ENCODE results near the gene IGFBP6.

Gene IGFBP6

DNA sequence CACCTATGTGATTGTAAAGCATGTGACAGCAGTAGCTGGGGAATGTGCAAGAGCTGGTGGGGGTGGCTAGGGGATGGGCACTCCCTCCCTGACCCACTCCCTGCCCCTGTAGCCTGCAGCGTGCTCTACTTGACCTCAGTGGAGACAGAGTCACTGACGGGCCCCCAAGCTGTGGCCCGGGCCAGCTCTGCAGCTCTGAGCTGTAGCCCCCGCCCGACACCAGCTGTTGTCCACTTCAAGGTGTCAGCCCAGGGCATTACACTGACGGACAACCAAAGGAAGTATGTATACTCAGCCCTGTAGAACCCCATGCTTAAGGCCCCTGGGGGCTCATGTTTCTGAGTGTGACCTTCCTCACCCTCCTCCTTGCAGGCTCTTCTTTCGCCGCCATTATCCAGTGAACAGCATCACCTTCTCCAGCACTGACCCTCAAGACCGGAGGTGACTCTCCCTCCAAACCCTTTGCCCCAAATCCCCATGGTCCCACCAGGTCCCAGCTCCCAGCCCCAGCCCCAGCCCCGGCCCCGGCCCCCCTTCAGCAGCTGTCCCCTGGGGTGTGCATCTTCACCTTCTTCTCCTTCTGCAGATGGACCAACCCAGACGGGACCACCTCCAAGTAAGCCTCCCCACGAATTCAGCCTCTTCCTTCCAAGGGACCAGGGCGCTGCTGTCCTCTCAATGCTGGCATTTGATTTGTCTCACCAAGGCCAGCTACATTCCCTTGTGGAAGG, 34.3 kb upstream of the IGFBP6 start:
- DNase-seq, result no peak
- TF ChIP-seq GATA1 (IDR thresholded peaks at IDR 0.05; ENCODE audit: low read depth, low read length) (no peak), POLR2A (IDR thresholded peaks at IDR 0.05; ENCODE audit: low read length) (no peak)

DNA sequence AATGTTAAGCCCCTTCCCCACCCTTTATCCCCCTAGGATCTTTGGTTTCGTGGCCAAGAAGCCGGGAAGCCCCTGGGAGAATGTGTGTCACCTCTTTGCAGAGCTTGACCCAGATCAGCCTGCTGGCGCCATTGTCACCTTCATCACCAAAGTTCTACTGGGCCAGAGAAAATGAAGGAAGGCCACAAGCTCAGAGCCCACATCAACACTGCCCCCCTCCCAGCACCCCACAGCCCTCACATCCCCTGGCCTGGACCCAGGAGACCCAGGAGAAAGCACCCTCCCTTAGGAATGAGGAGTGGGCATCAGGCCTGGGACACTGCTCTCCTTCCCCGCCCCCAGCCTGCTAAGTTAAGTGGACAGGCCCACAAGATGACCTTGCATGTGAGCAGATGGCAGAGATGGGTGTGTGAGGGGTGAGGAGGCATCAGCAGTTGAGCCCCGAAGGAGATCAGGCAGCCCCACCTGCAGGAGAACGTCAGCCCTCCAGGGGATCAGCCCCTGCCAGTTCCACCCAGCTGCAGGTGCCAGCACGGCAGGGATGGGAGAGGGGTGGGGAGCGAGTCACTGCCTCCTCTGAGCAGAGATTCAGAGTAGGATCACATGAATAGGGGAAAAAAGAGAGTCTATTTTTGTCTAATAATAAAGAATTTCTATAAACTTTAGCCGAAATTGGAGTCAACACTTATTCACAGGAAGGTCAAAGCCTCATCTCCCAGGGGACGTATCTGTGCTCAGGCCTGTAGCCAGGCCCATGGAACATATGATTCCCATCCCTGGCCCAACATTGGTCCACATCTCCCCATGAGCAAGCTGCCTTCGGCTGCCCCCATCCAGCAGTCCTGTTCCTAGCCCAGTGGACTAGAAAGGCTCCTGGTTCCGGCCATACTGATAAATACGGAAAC, 33.5 kb upstream of the IGFBP6 start:
- DNase-seq, result no peak
- no peak for TF ChIP-seq GATA1 (IDR thresholded peaks at IDR 0.05; ENCODE audit: low read depth, low read length)
- TF ChIP-seq POLR2A (IDR thresholded peaks at IDR 0.05; ENCODE audit: low read length), result no peak

DNA sequence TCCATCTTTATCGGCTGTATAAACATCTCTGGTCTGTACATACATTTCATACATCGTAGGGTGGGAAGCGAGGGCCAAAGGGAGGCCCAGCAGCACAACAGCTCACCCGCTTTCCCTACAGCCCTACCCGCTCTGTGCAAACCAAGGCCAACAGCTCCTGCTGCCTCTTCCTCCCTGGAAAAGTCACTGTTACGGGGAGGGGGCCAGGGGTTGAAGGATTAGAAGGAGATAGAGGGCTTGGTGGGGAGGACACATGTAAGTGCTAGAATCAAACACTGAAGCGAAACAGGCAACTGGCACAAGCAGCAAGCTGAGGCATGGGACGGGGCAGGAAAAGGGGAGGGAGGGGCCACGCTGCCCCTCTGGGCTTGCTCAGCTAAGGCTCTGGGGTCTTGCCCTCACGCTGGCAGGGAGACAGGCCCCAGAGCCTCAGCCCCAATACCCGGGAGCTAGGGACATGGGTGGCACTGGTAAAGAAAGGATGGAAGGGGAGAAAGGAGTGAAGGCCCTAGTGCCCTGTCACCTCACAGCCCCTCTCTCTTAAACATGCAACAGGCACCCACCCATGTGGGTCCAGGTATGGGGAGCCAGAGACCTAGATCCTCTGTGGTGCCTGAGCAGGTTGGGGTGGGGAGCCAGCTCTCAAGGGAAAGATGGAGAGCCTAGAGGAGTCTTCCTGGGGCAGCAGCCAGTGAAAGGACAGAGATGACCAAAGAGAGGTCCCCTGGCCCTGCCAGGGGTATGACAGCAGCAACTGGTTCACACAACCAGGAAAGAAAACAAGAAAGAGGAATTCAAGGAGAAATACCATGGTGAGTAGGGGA, 32.6 kb upstream of the IGFBP6 start:
- DNase-seq, result no peak
- TF ChIP-seq GATA1 (IDR thresholded peaks at IDR 0.05; ENCODE audit: low read depth, low read length) (no peak), POLR2A (IDR thresholded peaks at IDR 0.05; ENCODE audit: low read length) (no peak)

DNA sequence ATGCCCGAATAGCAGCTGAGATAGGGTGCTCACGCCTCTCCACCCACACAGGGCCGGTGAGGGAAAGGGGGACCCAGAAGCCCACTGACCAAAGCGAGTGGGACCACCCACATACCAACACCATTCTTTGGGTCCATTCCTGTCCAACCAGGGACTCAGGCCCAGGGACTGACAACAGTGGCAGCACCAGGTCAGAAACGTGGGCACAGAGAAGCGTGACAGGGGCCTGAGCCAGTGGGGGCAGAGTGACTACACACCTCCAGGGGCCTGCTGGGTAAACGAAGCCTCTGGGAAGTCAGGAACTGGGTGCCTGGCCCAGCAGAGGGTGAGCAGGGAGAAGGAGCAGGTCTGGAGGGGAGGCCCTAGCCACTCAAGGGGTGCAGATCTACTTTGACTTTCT, 32.0 kb upstream of the IGFBP6 start:
- no peak for DNase-seq
- no peak for TF ChIP-seq GATA1 (IDR thresholded peaks at IDR 0.05; ENCODE audit: low read depth, low read length)
- no peak for TF ChIP-seq POLR2A (IDR thresholded peaks at IDR 0.05; ENCODE audit: low read length)

DNA sequence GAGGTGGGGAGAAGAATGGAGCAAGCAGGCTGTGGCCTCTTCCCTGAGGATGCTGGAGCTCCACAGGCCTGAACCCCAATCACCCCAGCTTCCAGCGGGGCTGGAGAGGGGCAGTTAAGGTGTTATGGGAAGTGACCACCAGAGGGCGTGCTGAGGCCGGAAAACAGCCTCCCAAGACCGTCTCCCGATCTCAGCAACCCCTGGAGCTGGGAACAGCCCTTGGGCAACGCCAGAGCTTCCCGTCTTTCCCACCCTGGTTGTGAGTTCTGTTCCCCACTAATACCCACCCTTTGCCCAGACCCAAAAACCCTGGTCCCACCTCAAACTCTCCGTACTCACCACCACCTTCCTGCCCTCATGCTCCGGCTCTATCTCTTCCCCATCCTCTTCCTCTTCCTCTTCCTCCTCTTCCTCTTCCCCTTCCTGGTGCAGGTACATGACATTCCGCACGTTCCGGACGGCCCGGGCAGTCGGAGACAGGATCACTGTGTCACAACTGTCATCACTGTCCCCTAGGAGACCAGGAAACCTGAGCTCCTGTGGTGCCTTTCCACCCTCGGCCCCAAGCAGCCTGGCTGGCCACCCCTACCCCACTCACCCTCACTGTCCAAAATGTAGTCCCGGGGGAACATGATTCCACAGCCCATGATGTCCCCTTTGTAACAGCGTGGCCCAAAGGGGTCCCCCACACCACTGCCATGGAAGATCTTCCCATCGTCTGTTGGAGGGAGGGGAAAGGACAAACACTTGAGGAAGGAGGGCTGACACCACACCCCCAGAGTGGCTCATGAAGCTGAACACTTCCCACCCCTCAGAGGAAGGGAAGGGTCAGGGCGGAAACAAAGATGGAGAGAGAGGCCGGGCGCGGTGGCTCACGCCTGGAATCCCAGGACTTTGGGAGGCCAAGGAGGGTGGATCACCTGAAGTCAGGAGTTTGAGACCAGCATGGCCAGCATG, 31.2 kb upstream of the IGFBP6 start:
- no peak for TF ChIP-seq GATA1 (IDR thresholded peaks at IDR 0.05; ENCODE audit: low read depth, low read length)
- DNase-seq, result peak; percentile 64 to 87

DNA sequence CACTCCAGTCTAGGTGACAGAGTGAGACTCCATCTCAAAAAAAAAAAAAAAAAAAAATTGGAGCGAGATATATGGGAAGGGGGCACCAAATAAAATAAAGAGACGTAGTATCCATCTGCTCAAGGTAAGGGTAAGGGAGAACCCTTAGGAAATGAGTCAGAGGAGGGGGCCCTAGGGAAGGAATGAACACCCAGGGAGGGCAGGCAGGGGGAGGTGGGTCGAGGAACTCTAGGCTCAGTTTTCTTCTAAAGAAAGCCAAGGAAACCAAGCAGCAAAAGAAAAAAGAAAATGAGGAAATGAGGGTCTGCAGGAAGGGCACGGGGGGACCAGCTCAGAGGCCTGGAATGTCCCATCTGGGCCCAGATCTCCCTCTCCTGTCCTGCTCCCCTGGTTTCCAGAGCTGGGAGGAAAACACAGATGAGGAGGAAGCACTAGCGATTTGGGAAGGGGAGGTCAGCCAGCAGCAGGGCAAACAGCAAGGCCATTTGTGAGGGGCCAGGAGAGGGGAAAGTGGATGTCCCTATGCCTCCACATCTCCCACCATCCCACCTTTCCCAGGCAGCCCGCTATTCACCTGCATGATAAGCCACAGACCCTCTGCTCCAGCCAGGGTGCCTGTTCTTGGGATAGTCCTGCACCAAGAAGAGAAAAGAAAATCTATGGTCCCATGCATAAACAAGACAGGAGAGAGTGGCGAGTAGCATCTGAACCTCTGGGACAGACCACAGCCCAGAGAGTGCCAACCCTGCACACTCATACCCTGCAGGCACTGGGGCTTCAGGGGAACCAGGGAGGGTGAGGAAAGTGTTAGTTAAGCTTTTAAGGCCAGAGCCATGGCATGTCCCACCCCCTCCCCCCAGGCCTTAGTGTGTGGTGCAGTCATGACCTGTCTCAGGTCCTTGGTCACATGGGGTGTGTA, 30.1 kb upstream of the IGFBP6 start:
- TF ChIP-seq POLR2A (IDR thresholded peaks at IDR 0.05; ENCODE audit: low read length), result no peak
- no peak for TF ChIP-seq GATA1 (IDR thresholded peaks at IDR 0.05; ENCODE audit: low read depth, low read length)
- DNase-seq, result no peak

DNA sequence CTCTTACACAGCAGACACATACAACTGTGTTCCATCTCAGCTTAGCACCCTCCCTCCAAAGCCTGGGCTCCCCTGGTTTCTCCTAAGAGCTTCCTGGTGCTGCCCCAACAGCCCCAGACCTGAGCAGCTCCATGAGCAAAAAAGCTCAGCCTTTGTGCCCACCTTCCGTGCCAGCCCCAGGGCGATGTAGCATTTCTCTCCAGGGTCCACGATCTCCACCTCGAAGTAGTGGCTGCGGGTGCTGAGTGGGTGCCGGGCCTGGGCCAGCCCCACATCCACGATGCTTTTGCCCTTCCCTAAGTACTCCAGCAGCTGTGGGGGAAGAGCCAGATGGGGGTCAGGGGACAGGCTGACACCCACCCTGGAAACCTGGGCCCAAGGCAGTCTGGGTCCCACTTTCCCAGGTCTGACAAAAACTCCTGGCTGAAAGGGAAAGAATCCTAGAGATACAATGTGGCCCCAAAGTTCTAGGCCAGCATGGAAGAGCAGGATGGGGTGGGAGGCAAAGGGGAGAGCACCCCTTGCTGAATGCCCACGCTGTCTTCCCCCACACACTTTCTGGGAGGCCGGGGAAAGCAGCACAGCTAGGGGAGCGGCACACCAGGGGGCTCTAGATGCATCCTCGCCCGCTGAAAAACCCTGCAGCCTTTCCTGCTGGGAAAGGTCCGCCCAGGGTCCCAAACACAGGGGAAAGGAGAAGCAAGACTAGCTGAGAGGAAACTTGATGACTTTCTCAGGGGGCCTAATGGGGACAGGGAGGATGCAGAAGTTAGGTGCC, 29.3 kb upstream of the IGFBP6 start:
- no peak for TF ChIP-seq POLR2A (IDR thresholded peaks at IDR 0.05; ENCODE audit: low read length)
- TF ChIP-seq GATA1 (IDR thresholded peaks at IDR 0.05; ENCODE audit: low read depth, low read length), result no peak
- no peak for DNase-seq

DNA sequence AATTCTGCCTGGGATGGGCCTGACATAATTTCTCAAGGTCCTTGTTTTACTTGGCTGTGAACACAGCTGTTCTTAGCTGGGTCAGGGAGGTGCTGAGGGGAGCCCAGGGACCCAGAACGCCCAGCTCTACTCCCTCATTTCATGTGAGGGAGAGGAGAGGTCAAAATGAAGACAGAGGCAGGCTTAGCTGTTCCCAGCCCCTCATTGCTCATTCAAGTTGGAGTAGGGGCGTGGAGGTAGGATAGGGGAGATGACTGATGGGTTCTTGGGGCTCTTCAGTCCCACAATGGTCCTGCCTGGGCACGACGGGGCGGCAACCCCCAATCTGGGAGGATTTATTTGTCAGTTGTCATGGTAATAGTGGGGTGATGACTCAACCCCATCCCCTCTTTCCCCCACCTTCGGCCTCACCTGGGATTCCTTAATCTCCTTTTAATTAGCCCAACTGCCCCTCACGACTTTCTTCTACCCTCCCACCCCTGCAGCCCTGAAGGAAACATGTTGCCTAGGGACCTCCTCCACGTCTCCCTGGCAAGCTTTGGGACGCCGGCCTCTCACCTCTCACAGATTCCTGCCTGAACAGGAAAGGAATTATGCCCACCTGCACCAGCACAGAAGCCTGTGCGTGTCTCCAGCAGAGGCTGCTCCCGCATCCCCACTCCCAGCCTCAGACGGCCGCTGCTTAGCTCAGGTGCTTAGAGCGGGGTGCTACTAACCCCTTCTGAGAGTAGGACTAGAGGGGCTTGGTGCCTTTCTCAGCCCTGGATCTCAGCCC, 28.5 kb upstream of the IGFBP6 start:
- DNase-seq, result no peak
- TF ChIP-seq GATA1 (IDR thresholded peaks at IDR 0.05; ENCODE audit: low read depth, low read length) (no peak), POLR2A (IDR thresholded peaks at IDR 0.05; ENCODE audit: low read length) (no peak)

DNA sequence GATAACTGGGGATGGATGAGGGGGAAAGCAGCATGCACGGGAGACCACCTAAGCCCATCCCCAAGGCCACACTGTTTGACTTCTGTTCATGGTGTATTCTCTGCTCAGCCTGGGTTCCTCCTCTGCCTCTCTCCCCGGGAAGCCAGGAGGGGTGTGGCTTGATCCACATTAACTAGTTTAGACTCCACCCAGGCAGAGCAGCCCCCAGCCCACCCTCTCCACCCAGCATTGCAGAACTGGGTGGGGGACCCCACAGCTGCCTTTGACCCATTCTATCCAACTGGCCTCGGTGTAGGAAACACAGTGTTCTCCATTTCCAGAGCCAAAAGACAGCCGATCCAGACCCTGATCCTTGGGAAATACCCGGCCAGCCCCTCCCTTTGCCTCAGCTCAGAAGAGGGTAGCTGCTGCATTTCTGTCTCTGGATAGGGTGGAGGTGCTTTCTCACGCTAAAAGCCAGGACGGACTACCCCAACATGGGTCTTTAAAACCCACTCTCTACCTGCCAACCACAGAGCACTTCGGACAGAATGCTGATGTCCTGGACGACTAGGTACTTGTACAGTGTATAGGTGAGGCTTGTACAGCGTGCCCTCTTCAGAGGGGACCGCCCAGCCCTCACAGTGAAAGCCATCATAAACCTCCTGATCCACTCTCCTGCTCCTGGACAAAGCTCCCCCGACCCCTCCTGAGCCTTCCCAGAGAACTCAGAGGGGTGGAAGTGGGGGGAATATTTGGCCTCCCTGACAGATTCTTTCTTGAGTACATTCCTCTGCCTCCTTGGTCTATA, 27.7 kb upstream of the IGFBP6 start:
- no peak for DNase-seq
- no peak for TF ChIP-seq GATA1 (IDR thresholded peaks at IDR 0.05; ENCODE audit: low read depth, low read length)
- TF ChIP-seq POLR2A (IDR thresholded peaks at IDR 0.05; ENCODE audit: low read length), result no peak

DNA sequence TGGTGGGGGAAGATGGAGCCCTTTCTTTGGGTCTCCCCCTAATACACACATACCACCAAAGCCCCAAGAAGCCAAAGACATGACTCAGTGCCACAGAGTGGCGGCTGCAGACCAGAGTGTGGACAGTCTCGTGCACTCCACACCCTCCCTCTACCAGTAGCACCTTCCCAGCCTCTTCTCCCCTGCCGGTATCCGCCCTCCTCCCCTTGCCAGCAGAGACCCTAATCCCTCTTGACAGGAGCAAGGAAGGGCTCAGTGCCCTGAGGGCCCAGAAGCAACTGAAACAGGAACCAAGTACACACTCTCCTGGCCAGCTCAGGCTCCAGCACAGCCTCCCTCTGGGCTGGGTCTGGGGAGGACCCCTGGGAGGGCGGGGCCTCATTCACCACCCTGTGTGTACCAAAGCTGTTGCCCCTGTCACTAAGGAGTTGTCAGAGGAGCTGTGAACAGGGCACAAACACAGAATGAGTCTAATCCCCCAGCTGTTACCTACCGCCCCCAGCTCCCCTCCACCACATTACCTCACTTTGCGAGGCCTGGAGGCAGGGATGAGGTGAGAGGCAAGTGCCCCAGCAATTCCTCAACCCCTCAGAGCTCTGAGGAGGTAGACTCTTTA, 26.5 kb upstream of the IGFBP6 start:
- TF ChIP-seq GATA1 (IDR thresholded peaks at IDR 0.05; ENCODE audit: low read depth, low read length) (no peak), POLR2A (IDR thresholded peaks at IDR 0.05; ENCODE audit: low read length) (no peak)
- no peak for DNase-seq

Data from erythroblast (primary cell).